NCI-H1092 (cell line): ENCODE measurements around the gene RPS6KC1.
"Not testable (repeated sequence)": the region's sequence is repeated elsewhere in the genome, so short reads cannot be mapped to it uniquely, and the experiment has no call there.

Source experiments
- DNase-seq: peaks from one replicate; lab custom pipeline; 2025; lab: John Stamatoyannopoulos, UW

RPS6KC1 gene

DNA sequence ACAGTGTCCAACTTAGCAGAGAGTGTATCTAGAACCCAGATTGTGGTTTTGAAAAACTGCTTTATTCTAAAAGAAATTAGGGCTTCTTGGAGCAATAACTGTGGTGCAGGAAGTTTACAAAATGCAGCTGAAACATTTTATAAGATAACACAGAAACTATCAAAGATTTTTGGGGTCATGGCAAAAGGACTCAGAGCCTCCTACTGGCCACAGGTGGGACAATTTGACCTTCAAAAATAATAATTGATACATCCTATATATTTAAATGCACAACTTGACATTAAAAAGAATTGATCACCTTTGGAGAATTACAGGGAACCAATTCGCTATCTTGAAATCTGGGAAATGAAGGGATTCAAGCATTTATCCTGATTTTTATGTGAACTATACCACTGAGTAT, 235.2 kb downstream of the RPS6KC1 start:
- DNase-seq = no peak

- DNase-seq = no peak
Observed at GRCh38 chr1:213287987-213288386, 236.9 kb downstream of the RPS6KC1 start.

DNA sequence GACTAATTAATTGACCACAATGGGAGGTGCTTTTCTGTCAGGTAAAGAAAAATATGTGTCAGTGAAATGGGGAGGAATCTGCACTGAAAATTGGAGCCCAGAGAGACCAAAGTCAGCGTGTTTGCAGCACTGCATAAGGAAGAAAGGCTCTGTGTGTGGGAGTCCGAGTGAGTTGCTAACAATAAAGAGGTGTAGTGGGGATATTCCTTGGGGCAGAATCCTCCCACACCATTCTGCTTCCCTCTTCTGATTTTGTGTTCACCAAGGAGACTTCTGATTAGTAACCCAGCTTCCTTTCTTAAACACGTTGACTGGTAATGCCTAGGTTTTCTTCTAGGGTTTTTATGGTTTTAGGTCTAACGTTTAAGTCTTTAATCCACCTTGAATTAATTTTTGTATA, 240.5 kb downstream of the RPS6KC1 start:
- no peak for DNase-seq

DNA sequence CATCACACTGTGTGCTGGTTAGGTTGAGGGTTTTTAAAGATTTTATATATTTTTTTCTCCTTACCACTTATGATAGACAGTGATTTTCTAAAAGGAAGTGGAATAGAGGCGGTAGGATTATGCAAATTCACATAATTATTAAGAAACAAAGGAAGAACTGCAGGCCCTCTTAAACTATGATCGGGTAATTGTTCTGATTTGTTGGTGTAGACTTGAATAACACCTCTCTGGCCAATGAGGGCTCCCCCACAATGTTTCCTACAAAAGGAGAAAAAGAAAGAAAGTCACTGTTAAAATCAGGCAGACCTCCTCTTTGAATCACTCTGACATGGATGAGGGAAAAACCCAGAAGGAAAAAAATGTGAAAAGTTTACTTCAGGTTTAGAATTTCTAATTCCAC, 241.6 kb downstream of the RPS6KC1 start:
- DNase-seq = no peak

- no peak for DNase-seq
Observed at GRCh38 chr1:213295860-213296259, 244.8 kb downstream of the RPS6KC1 start.

- DNase-seq = no peak
Observed at GRCh38 chr1:213296558-213296957, 245.5 kb downstream of the RPS6KC1 start.

GRCh38 chr1:213297021-213297420, 246.0 kb downstream of the RPS6KC1 start:
- DNase-seq = no peak

DNA sequence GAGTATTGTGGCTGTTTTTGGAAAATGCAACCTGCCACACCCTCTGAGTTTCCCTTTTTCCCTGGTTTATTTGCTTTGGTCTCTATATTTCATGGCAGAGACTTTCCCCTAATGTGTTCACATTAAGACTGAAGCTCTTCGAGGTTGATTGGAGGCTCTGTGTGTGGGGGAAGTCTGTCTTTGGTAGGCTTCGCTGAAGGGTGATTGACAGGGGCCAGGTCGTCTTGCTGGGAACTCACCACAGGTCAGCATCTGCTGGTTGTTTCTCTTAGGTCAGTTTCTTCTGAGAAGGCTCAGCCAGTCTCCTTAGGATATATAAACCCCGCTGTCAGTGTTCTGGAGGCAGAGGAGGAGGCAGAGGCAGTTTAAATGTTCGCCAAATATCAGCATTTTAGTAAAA, 249.4 kb downstream of the RPS6KC1 start:
- no peak for DNase-seq

- not testable (repeated sequence) for DNase-seq
Observed at GRCh38 chr1:213301524-213301923, 250.5 kb downstream of the RPS6KC1 start.

DNA sequence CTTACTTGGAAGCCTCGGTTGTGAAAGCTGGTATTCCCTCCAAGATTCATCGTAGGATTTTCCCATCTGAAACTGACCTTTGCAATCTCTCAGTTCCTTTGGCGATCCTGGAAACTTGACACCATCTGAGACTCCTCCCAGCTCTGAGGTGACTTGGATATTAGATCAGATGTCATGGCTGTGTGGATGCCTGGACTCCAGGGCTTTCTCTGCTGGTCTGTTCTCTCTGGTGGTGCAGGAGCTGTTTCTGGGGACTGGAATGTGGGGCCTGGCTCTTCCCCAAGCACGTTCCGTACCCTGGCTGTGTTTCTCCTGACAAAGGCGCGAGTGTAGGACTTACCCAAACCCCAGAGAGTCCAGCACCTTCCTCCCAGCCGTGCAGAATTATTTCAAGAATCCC, 252.2 kb downstream of the RPS6KC1 start:
- DNase-seq = no peak

GRCh38 chr1:213315571-213315970, 264.5 kb downstream of the RPS6KC1 start:
- no peak for DNase-seq

DNA sequence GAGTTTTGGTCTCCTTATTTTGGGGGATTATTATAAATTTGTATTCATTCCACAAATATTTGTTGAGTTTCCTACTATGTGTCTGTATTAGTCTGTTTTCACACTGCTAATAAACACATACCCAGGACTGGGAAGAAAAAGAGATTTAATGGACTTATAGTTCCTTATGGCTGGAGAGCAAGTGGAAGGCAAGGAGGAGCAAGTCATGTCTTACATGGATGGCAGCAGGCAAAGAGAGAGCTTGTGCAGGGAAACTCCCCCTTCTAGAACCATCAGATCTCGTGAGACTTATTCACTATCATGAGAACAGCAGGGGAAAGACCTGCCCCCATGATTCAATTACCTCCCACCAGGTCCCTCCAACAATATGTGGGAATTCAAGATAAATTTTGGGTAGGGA, 267.4 kb downstream of the RPS6KC1 start:
- not testable (repeated sequence) for DNase-seq

GRCh38 chr1:213320191-213320870, 269.3 kb downstream of the RPS6KC1 start:
- DNase-seq = no peak
